Measurements from ENCODE around the gene PLGLB2.
"Not testable (repeated sequence)": the region's sequence is repeated elsewhere in the genome, so short reads cannot be mapped to it uniquely, and the experiment has no call there.

The PLGLB2 gene

DNA sequence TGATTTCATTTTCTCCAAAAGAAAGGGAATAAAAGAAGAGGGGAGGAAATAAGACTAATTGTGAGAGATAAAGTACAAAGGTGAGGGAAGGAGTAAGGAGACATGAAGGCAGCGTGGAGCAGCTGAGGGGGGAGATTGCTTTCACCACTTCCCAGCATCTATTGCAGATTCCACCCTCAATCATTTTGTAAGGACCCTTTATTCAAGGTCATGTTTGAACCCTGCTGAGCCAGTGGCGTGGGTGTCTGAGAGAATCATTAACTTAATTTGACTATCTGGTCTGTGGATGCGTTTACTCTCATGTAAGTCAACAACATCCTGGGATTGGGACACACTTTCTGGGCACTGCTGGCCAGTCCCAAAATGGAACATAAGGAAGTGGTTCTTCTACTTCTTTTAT is at the start of gene PLGLB2:
PLGLB2 (plus strand) TSS at position 297 of the 400 bp plus-strand sequence; CDS start at position 364, 67 bp downstream.
- DNase-seq (ENCODE audit: low read depth, low spot score): not testable (repeated sequence)

DNA sequence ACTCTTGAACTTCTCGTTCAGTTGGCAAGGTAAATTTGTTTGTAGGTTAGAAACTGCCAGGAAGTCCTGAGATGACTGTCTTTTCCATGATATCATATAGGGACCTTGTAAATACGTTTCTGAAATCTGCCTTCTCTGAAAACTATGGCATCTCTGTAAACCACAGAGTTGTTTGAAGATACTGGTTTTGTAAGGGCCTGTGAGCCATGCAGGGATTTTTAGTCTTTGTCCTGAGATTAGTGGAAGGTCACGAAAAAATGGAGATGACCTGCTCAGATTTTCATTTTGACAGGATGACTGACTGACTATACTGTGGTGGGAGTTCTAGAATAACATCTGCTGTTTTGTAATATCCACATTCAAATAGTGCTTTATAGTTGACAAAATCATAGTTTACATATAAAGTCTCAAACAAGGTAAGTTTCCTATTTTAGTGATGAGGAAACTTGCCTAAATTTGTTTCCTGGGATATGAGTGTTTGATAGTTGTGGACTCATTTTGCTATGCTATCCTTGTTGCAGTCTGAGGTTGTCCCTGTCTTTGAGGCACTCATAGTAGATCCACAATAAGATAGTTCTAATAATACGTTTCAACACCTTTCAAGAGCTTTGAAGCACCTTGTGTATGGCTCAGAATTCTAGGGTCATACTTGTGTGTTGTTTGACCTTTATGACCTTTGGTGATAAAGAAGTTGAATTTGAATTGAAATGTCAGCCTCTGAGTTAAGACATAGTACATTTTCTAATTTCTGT is 43.1 kb upstream of the PLGLB2 start:
- DNase-seq (ENCODE audit: low read depth, low spot score): not testable (repeated sequence)

DNA sequence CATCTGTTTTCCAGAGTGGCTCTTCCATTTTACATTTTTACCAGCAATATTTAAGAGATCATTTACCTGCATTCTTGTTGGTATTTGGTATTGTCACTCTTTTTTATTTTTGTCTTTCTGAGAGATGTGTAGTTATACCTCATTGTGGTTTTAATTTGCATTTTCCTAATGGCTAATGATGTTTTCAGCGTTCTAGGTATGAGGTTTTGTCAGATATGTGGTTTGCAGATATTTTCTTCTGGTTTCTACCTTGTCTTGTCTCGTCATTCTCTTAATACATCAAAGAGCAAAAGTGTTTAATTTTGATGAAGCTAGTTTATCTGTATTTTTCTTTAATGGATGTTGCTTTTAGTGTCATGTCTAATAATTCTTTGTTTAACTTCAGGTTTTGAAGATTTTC is 39.5 kb upstream of the PLGLB2 start:
- not testable (repeated sequence) for DNase-seq (ENCODE audit: low read depth, low spot score)

DNA sequence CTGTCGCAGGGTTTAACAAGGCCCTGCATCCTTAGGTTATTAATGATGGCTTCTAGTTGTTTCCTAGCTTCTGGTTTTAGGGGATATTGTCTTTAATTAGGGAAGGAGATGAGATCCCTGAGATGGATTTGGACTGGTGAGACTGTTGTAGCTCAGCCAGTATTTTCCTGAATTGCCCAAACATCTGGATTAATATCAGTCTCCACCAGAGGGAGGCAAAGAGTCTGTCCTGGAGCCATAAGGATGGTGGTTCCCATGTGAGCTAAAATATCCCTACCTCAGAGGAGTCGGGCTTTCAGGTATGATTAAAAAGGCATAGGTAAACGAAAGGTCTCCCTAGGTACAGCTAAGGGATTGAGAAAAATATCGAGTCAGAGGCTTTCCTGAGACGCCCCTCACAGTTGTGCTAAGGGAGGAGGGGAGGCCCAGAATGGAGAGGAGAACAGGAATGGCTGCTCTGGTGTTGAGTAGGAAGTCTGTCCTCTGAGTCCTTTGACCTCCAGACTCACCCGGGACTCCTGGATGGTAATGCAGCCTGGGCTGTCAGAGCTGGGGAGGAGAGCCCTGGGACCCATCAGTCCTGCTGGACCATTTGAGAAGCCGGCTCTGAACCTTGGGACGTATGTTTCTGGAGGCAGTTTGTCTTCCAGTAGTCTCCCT is 19.8 kb upstream of the PLGLB2 start:
- DNase-seq (ENCODE audit: low read depth, low spot score): not testable (repeated sequence)

DNA sequence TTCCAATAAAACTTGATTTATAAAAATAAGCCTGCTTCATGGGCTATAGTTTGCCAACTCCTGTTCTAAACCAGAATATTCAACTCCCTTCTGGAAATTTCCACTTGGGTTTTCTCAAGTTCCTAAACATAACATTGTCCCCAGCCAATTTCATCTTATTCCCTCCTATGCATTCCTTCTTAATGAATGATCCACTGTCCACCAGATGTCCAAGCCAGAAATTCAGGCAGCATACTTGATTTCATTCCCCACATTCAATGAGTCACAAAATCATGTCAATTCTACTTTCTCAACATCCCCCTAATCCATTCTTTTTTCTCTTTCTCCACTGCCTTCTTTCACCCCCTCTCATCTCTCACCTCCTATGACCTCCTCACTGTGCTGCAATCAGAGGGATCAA is 7.0 kb upstream of the PLGLB2 start:
- not testable (repeated sequence) for DNase-seq (ENCODE audit: low read depth, low spot score)

DNA sequence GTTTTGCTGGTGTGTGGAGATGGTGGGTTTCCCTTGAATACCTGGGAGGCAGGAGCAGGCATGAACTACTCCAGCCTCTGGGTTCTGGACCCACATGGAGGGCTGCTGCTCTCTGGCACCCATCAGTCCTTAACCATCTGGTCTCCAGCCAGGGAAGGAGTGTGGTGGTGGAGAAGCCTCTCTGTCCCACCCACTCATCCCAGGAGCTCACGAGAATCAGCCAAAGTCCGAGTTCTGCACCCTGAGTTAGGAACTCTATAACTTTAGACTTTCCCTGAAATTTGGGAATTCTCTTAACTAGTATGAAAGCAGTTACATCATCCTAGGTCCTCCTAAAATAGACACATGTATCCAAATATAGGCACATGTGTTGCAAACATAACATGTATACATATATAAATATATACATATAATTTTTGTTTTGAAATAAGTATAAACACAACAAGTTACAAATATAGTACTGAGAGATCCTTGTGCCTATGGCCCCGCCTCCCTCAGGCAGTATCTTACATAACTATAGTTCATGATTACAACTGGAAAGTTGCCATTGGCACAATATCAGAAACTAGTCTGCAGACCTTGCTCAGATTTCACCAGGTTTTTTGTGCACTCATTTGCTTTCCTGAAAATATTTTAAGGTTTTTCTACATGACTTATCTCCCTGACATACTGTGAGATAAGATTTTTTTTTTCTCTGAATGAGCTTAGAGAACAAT is 5.3 kb upstream of the PLGLB2 start:
- not testable (repeated sequence) for DNase-seq (ENCODE audit: low read depth, low spot score)

DNA sequence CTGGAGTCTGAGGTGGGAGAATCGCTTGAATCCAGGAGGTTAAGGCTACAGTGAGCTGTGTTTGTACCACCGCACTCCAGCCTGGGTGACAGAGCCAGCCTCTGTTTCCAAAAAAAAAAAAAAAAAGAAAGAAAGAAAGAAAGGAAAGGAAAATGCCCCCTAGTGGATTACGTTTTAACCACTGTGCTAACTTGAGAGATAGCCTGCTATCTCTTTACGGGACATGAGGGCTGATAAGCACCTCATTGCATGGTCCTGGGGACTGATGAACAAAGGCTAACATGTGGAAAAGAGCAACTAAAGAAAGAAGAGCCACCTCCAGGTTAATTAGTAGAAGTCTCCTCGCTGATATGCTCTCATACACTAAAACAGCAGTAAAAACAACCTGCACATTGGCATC is 4.2 kb upstream of the PLGLB2 start:
- DNase-seq (ENCODE audit: low read depth, low spot score): not testable (repeated sequence)

DNA sequence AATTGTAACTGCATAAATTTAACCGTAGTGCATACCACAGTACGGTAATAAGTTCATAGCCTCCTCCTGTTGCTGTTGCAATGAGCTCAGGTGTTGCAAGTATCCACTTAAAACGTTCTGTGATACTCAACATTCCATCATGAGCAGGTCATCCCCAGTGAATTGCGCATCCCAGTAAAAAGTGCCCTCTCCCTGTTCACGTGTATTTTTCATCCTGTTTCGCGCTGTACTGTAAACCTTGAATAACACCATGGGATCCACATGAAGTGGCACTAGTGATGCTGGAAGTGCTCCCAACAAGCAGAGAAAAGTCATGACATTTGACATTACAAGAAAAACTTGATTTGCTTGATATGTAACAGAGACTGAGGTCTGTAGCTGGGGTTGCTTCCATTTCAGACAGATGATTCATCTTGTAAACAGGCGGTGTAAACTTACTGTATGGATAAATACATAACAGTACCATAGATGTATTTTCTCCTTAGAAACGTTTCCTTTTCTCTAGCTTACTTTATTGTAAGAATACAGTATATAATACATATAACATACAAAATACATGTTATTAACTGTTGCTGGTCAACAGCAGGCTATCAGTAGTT is 2.4 kb upstream of the PLGLB2 start:
- DNase-seq (ENCODE audit: low read depth, low spot score): not testable (repeated sequence)

DNA sequence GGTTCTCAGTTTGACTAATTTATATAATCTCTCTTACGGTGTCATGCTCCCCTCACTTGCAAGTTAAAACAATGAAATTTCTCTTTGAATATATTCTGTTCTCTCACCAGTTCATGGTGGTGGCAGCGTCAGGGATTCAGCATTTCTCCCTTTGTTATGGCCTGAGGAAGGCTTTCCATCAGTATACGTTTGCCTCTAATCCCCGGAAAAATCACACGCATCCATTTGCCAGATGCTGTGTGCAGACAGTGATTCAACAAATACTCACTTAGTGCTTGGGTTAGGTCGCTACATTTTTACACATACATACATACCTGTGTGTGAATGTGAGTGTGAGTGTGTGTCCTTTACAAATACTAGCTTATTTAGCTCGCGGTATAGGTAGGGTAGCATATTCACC is 637 bp downstream of the PLGLB2 start:
- not testable (repeated sequence) for DNase-seq (ENCODE audit: low read depth, low spot score)

DNA sequence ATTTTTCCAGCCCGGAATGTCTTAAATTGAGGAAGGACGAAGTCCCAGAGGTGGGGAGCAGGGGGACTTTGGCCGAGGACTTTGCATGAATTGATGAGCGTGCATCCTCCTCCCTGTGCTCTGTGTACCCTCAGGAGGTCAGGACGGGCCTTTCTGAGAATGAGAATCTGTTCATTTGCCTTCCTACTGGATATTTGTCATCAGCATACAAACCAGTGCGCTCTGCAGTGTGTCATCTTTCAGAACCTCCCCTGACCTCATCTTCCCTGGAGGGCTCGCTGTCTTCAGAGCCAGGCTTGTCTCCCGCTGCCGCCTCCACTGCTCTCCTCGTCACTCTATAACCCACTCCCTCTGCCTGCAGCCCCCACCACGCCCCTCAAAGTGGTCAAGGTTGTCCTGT is 2.7 kb downstream of the PLGLB2 start:
- DNase-seq (ENCODE audit: low read depth, low spot score): not testable (repeated sequence)

DNA sequence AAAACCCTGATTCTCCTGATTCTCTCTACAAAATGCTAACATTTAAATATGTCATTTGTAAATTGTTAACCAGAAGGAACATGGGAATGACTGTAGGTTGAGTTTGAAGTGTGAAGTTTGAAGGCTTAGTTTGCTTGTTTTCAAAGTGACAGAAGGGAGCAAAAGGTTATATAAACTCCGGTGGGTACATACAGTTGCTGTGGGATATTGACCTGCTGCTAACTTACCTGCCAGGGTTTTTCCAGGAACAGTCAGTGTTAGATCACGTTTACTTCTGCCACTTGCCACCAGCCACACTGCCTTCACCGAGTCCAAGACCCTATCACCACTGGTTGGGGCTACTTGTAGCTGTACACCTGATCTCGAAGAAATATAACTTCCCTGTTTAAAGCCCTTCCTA is 6.9 kb downstream of the PLGLB2 start:
- not testable (repeated sequence) for DNase-seq (ENCODE audit: low read depth, low spot score)
